HepG2 (cell line): ENCODE results near the gene VEGFA. TPM values are rescaled to one million over a fixed set of nuclear protein-coding genes. Genes with fewer than 3 reads are reported as not detected.

Source experiments
- AGO1 ChIP-seq: fragments of 200-400 bp; formaldehyde crosslinking; IDR thresholded peaks from 2 replicates; pipeline ENCODE4 v1.6.1; 2017; ENCODE audit warnings: mild to moderate bottlenecking, low read depth, low read length, moderate library complexity; ENCODE audit not compliant: poor library complexity, severe bottlenecking
- AGO2 ChIP-seq: fragments of 200-400 bp; formaldehyde crosslinking; optimal IDR thresholded peaks from 2 replicates; pipeline ENCODE3; 2017; ENCODE audit warnings: mild to moderate bottlenecking, low read depth, low read length, moderate library complexity
- HNRNPL ChIP-seq: fragments of 200-400 bp; formaldehyde crosslinking; IDR thresholded peaks from 2 replicates; pipeline ENCODE4 v1.6.1; 2017; ENCODE audit warnings: mild to moderate bottlenecking, low read depth, low read length
- JUNB ChIP-seq: sonication (generic); formaldehyde crosslinking; IDR thresholded peaks from 2 replicates; pipeline ENCODE4 v1.8.0; 2022; ENCODE audit warnings: missing genetic modification reagents, mild to moderate bottlenecking, borderline replicate concordance
- MXD4 ChIP-seq: IDR thresholded peaks from 2 replicates; pipeline ENCODE4 v1.6.1; 2016; ENCODE audit warnings: mild to moderate bottlenecking, missing biosample characterization, missing genetic modification reagents
- POLR2AphosphoS5 ChIP-seq: IDR thresholded peaks from 2 replicates; pipeline ENCODE4 v1.6.1; 2012; ENCODE audit warnings: low read depth, low read length
- RBFOX2 ChIP-seq: fragments of 200-400 bp; formaldehyde crosslinking; IDR thresholded peaks from 2 replicates; pipeline ENCODE4 v1.6.1; 2017; ENCODE audit warnings: low read depth, mild to moderate bottlenecking, low read length
- RBM22 ChIP-seq: fragments of 200-400 bp; formaldehyde crosslinking; optimal IDR thresholded peaks from 2 replicates; pipeline ENCODE3; 2017; ENCODE audit warnings: mild to moderate bottlenecking, low read length, moderate library complexity
- TARDBP ChIP-seq: sonication (generic); formaldehyde crosslinking; IDR thresholded peaks from 2 replicates; pipeline ENCODE4 v1.8.0; 2022; ENCODE audit warnings: mild to moderate bottlenecking, missing genetic modification reagents
- polyA plus RNA-seq, 8 experiments: library from polyadenylated mRNA; depleted of rRNA in 3 of 8; stranded (reverse) in 7 of 8; unstranded in 1 of 8; fragments of >200 nt; fragmentation: Illumina TruSeq in 4 of 8; extraction: Trizol in 4 of 8; gene quantifications; 2 replicates each; pipeline versions ENCODE4 v1.2.1 to v1.2.3, GENCODE V29; 2011 to 2016; ENCODE audit warnings: low read depth in 4 of 8, missing spikeins in 1 of 8, mixed read lengths in 1 of 8; ENCODE audit not compliant: insufficient read depth in 1 of 8
- total RNA-seq, 5 experiments: library from RNA; depleted of rRNA; stranded (reverse); fragments of >200 nt; fragmentation: Illumina TruSeq; extraction: Trizol; gene quantifications; 2 replicates each; pipeline ENCODE4 v1.2.3, GENCODE V29; 2016; ENCODE audit warnings: low read depth in 1 of 5
- TF ChIP-seq, protein P1 (sequence below): sonication (generic); formaldehyde crosslinking; IDR thresholded peaks from 2 replicates; pipeline ENCODE4 v1.5.1; 2020; ENCODE audit warnings: mild to moderate bottlenecking, missing genetic modification reagents, moderate library complexity

Gene VEGFA
- total and polyA plus RNA-seq, 2 of the 13 experiments (the other 11 are each of a cell fraction or from before 2014, with no cell fraction given), result 68.1 to 629 TPM

DNA sequence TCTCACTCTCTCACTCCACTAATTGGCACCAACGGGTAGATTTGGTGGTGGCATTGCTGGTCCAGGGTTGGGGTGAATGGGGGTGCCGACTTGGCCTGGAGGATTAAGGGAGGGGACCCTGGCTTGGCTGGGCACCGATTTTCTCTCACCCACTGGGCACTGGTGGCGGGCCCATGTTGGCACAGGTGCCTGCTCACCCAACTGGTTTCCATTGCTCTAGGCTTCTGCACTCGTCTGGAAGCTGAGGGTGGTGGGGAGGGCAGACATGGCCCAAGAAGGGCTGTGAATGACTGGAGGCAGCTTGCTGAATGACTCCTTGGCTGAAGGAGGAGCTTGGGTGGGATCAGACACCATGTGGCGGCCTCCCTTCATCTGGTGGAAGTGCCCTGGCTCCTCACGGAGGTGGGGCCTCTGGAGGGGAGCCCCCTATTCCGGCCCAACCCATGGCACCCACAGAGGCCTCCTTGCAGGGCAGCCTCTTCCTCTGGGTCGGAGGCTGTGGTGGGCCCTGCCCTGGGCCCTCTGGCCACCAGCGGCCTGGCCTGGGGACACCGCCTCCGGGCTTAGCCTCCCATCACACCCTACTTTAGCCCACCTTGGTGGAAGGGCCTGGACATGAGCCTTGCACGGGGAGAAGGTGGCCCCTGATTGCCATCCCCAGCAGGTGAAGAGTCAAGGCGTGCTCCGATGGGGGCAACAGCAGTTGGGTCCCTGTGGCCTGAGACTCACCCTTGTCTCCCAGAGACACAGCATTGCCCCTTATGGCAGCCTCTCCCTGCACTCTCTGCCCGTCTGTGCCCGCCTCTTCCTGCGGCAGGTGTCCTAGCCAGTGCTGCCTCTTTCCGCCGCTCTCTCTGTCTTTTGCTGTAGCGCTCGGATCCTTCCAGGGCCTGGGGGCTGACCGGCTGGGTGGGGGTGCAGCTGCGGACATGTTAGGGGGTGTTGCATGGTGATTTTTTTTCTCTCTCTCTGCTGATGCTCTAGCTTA, 11.2 kb downstream of the VEGFA start (continued):
- TF ChIP-seq, protein P1, sequence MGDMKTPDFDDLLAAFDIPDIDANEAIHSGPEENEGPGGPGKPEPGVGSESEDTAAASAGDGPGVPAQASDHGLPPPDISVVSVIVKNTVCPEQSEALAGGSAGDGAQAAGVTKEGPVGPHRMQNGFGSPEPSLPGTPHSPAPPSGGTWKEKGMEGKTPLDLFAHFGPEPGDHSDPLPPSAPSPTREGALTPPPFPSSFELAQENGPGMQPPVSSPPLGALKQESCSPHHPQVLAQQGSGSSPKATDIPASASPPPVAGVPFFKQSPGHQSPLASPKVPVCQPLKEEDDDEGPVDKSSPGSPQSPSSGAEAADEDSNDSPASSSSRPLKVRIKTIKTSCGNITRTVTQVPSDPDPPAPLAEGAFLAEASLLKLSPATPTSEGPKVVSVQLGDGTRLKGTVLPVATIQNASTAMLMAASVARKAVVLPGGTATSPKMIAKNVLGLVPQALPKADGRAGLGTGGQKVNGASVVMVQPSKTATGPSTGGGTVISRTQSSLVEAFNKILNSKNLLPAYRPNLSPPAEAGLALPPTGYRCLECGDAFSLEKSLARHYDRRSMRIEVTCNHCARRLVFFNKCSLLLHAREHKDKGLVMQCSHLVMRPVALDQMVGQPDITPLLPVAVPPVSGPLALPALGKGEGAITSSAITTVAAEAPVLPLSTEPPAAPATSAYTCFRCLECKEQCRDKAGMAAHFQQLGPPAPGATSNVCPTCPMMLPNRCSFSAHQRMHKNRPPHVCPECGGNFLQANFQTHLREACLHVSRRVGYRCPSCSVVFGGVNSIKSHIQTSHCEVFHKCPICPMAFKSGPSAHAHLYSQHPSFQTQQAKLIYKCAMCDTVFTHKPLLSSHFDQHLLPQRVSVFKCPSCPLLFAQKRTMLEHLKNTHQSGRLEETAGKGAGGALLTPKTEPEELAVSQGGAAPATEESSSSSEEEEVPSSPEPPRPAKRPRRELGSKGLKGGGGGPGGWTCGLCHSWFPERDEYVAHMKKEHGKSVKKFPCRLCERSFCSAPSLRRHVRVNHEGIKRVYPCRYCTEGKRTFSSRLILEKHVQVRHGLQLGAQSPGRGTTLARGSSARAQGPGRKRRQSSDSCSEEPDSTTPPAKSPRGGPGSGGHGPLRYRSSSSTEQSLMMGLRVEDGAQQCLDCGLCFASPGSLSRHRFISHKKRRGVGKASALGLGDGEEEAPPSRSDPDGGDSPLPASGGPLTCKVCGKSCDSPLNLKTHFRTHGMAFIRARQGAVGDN (CRISPR knock-in tag), result peak; percentile 36; the same call in 1 of the 2 replicates
- TF ChIP-seq HNRNPL (peak; percentile 82), MXD4 (no peak), JUNB (CRISPR knock-in tag) (0 out of 2 replicates have a peak, but pooled peaks have one; percentile 20), AGO1 (peak; percentile 31), AGO2 (peak; percentile 84), RBM22 (peak; percentile 10), POLR2AphosphoS5 (peak; percentile 32; the same call in 1 of the 2 replicates), RBFOX2 (peak; percentile 82), TARDBP (CRISPR knock-in tag) (no peak)
